HepG2 (cell line): ENCODE results near the gene EFNA2. TPM values are rescaled to one million over a fixed set of nuclear protein-coding genes. Genes with fewer than 3 reads are reported as not detected.

ENCODE experiments used
- ATF7-NPFF ChIP-seq: sonication (generic); formaldehyde crosslinking; IDR thresholded peaks from 2 replicates; pipeline ENCODE4 v1.8.1; 2023; ENCODE audit warnings: mild to moderate bottlenecking, low read depth, missing genetic modification reagents, moderate library complexity
- BHLHE40 ChIP-seq: IDR thresholded peaks from 2 replicates; pipeline ENCODE4 v1.6.1; 2011; ENCODE audit warnings: low read length, improper control_type of control experiment
- DNMT3B ChIP-seq: conservative IDR thresholded peaks from 2 replicates; pipeline ENCODE4 v1.6.1; 2016; ENCODE audit warnings: missing biosample characterization, control low read depth
- FOXJ3 ChIP-seq: sonication (generic); formaldehyde crosslinking; IDR thresholded peaks from 2 replicates; pipeline ENCODE4 v1.4.0; 2020; ENCODE audit warnings: missing genetic modification reagents, mild to moderate bottlenecking, borderline replicate concordance
- HMGXB4 ChIP-seq, 2 experiments: sonication (generic) in 1 of 2; formaldehyde crosslinking in 1 of 2; IDR thresholded peaks; 2 replicates each; pipeline versions ENCODE4 v1.4.0 to v1.6.1; 2018 to 2020; ENCODE audit warnings: missing genetic modification reagents in 2 of 2, borderline replicate concordance in 1 of 2, low read depth in 1 of 2, mild to moderate bottlenecking in 1 of 2, missing biosample characterization in 1 of 2
- LCORL ChIP-seq, 2 experiments: fragments of 450-650 bp in 1 of 2; sonication (generic) in 1 of 2; formaldehyde crosslinking in 1 of 2; IDR thresholded peaks; 2 replicates each; pipeline versions ENCODE4 v1.5.0 to v1.6.1; 2017 to 2020; ENCODE audit warnings: antibody characterized with exemption in 1 of 2, missing genetic modification reagents in 1 of 2
- MBNL3 ChIP-seq: fragments of 250-450 bp; sonication (Bioruptor Pico); conservative IDR thresholded peaks from 2 replicates; pipeline ENCODE4 v1.8.0; 2022; ENCODE audit warnings: mild to moderate bottlenecking, inconsistent platforms
- NCOA5 ChIP-seq: sonication (generic); formaldehyde crosslinking; IDR thresholded peaks from 2 replicates; pipeline ENCODE4 v1.4.0; 2020; ENCODE audit warnings: missing genetic modification reagents
- RBM39 ChIP-seq: fragments of 200-400 bp; formaldehyde crosslinking; IDR thresholded peaks from one replicate; pipeline ENCODE4 v1.6.1; 2018; ENCODE audit warnings: antibody characterized with exemption, mild to moderate bottlenecking, low read depth, low read length; ENCODE audit not compliant: poor library complexity, severe bottlenecking
- SAP130 ChIP-seq: IDR thresholded peaks from 2 replicates; pipeline ENCODE4 v1.6.1; 2016; ENCODE audit warnings: low read depth
- SMARCE1 ChIP-seq: fragments of 450-650 bp; IDR thresholded peaks from 2 replicates; pipeline ENCODE4 v1.6.1; 2017; ENCODE audit warnings: borderline replicate concordance
- SOX13 ChIP-seq, 3 experiments: fragments of 450-650 bp in 1 of 3; sonication (generic) in 1 of 3; formaldehyde crosslinking in 1 of 3; IDR thresholded peaks in 2 of 3; conservative IDR thresholded peaks in 1 of 3; 2 replicates each; pipeline versions ENCODE4 v1.5.0 to v1.6.1; 2016 to 2020; ENCODE audit warnings: antibody characterized with exemption in 1 of 3, mild to moderate bottlenecking in 1 of 3, missing compliant biosample characterization in 1 of 3, missing genetic modification reagents in 1 of 3, moderate library complexity in 1 of 3
- TERF1 ChIP-seq: sonication (generic); formaldehyde crosslinking; IDR thresholded peaks from 2 replicates; pipeline ENCODE4 v1.8.0; 2022; ENCODE audit warnings: mild to moderate bottlenecking, missing genetic modification reagents, moderate library complexity
- THYN1 ChIP-seq: sonication (generic); formaldehyde crosslinking; IDR thresholded peaks from 2 replicates; pipeline ENCODE4 v1.8.1; 2023; ENCODE audit warnings: low read depth, mild to moderate bottlenecking, moderate library complexity, missing genetic modification reagents, borderline replicate concordance
- TSC22D2 ChIP-seq: sonication (generic); formaldehyde crosslinking; IDR thresholded peaks from 2 replicates; pipeline ENCODE4 v1.5.1; 2020; ENCODE audit warnings: missing genetic modification reagents, mild to moderate bottlenecking, borderline replicate concordance
- YY1 ChIP-seq: IDR thresholded peaks from 2 replicates; pipeline ENCODE4 v1.6.1; 2011; ENCODE audit warnings: low read length, low read depth, moderate library complexity, mild to moderate bottlenecking; ENCODE audit not compliant: insufficient read depth, insufficient replicate concordance
- ZC3H4 ChIP-seq: sonication (generic); formaldehyde crosslinking; IDR thresholded peaks from 2 replicates; pipeline ENCODE4 v1.4.0; 2020; ENCODE audit warnings: missing genetic modification reagents, borderline replicate concordance
- ZKSCAN5 ChIP-seq: sonication (generic); formaldehyde crosslinking; IDR thresholded peaks from 2 replicates; pipeline ENCODE4 v1.5.1; 2020; ENCODE audit warnings: mild to moderate bottlenecking, missing genetic modification reagents
- ZNF292 ChIP-seq: sonication (generic); formaldehyde crosslinking; IDR thresholded peaks from 2 replicates; pipeline ENCODE4 v1.8.1; 2022; ENCODE audit warnings: mild to moderate bottlenecking, low read depth, missing genetic modification reagents, borderline replicate concordance
- ZNF720 ChIP-seq: sonication (generic); formaldehyde crosslinking; IDR thresholded peaks from 2 replicates; pipeline ENCODE4 v1.4.0; 2020; ENCODE audit warnings: missing genetic modification reagents
- ZNF761 ChIP-seq: sonication (generic); formaldehyde crosslinking; conservative IDR thresholded peaks from 2 replicates; pipeline ENCODE4 v1.4.0; 2020; ENCODE audit warnings: mild to moderate bottlenecking, missing genetic modification reagents
- ZNF775 ChIP-seq: sonication (generic); formaldehyde crosslinking; IDR thresholded peaks from 2 replicates; pipeline ENCODE4 v1.4.0; 2020; ENCODE audit warnings: missing genetic modification reagents, mild to moderate bottlenecking, moderate library complexity, borderline replicate concordance
- ZNF781 ChIP-seq: sonication (generic); formaldehyde crosslinking; IDR thresholded peaks from 2 replicates; pipeline ENCODE4 v1.5.1; 2020; ENCODE audit warnings: borderline replicate concordance, mild to moderate bottlenecking, missing genetic modification reagents; ENCODE audit errors: not compliant biosample characterization
- polyA plus RNA-seq, 8 experiments: library from polyadenylated mRNA; depleted of rRNA in 3 of 8; stranded (reverse) in 7 of 8; unstranded in 1 of 8; fragments of >200 nt; fragmentation: Illumina TruSeq in 4 of 8; extraction: Trizol in 4 of 8; gene quantifications; 2 replicates each; pipeline versions ENCODE4 v1.2.1 to v1.2.3, GENCODE V29; 2011 to 2016; ENCODE audit warnings: low read depth in 4 of 8, missing spikeins in 1 of 8, mixed read lengths in 1 of 8; ENCODE audit not compliant: insufficient read depth in 1 of 8
- total RNA-seq, 5 experiments: library from RNA; depleted of rRNA; stranded (reverse); fragments of >200 nt; fragmentation: Illumina TruSeq; extraction: Trizol; gene quantifications; 2 replicates each; pipeline ENCODE4 v1.2.3, GENCODE V29; 2016; ENCODE audit warnings: low read depth in 1 of 5

Gene EFNA2
- total and polyA plus RNA-seq, 2 of the 13 experiments (the other 11 are each of a cell fraction or from before 2014, with no cell fraction given): 6.0 to 9.9 TPM

GRCh38 chr19:1304197-1304924 is 18.7 kb downstream of the EFNA2 start (continued):
- TF ChIP-seq NCOA5 (no peak), MBNL3 (CRISPR knock-in tag) (no peak), ZNF761 (CRISPR knock-in tag) (no peak), ZNF775 (no peak), HMGXB4 (CRISPR knock-in tag; IDR thresholded peaks at IDR 0.05; ENCODE audit: borderline replicate concordance in 1 of 2, low read depth in 1 of 2) (no peak), BHLHE40 (no peak), FOXJ3 (CRISPR knock-in tag) (no peak), THYN1 (no peak), TSC22D2 (CRISPR knock-in tag) (no peak), ZNF781 (CRISPR knock-in tag) (no peak), LCORL (IDR thresholded peaks at IDR 0.05) (no peak), LCORL (CRISPR knock-in tag; IDR thresholded peaks at IDR 0.05) (peak; percentile 68), DNMT3B (no peak), TERF1 (CRISPR knock-in tag) (no peak), SOX13 (IDR thresholded peaks at IDR 0.05) (no peak), SOX13 (CRISPR knock-in tag; conservative IDR thresholded peaks at IDR 0.05 in 1 of 2, IDR thresholded peaks at IDR 0.05 in 1 of 2) (peak in 1 of 2 experiments; percentile 27; a peak in 1 of 4 replicates), YY1 (no peak), ATF7-NPFF (no peak; the same call in 1 of the 2 replicates), ZKSCAN5 (CRISPR knock-in tag) (no peak), SMARCE1 (no peak), ZNF720 (CRISPR knock-in tag) (no peak), ZC3H4 (CRISPR knock-in tag) (no peak), RBM39 (no peak), ZNF292 (CRISPR knock-in tag) (peak; percentile 60; the same call in 1 of the 2 replicates), SAP130 (CRISPR knock-in tag) (peak; percentile 70)
